Measurements from ENCODE around the gene DAZAP2. TPM values are rescaled to one million over a fixed set of nuclear protein-coding genes. Genes with fewer than 3 reads are reported as not detected.

DAZAP2 gene
- total RNA-seq, 6 donors from 2014 or later, result 182 to 492 (median 236) TPM

GRCh38 chr12:51229116-51229809 is 9.4 kb upstream of the DAZAP2 start:
- no peak for ATAC-seq (ENCODE audit: low FRiP score in 2 of 2)
- H3K4me3 ChIP-seq, result no peak overlapping the region
- H3K27ac ChIP-seq, result no peak overlapping the region
- no peak for DNase-seq
- H3K4me1 ChIP-seq, result no peaks in the 10 kb centered on the region
- WGBS, 2 donors, result 96 to 98% methylated on average over 7 of the region's 7 CpGs
- no peaks in the 10 kb centered on the region for H3K27me3 ChIP-seq
- no peaks in the 10 kb centered on the region for H3K36me3 ChIP-seq
- no peaks in the 10 kb centered on the region for H3K9me3 ChIP-seq
- TF ChIP-seq POLR2AphosphoS5 (IDR thresholded peaks at IDR 0.05), result no peak
- no peak for TF ChIP-seq EP300 (IDR thresholded peaks at IDR 0.05)

GRCh38 chr12:51232642-51233041 is 6.0 kb upstream of the DAZAP2 start:
- no peak for TF ChIP-seq EP300 (IDR thresholded peaks at IDR 0.05)
- TF ChIP-seq POLR2AphosphoS5 (IDR thresholded peaks at IDR 0.05), result no peak
- TF ChIP-seq POLR2A (IDR thresholded peaks at IDR 0.05), result no peak
- no peak for TF ChIP-seq CTCF (IDR thresholded peaks at IDR 0.05)
- no peaks in the 10 kb centered on the region for H3K36me3 ChIP-seq
- no peak overlapping the region for H3K4me3 ChIP-seq
- ATAC-seq (ENCODE audit: low FRiP score in 2 of 2) (no peak), DNase-seq (no peak)
- H3K9me3 ChIP-seq, result no peaks in the 10 kb centered on the region
- no peak overlapping the region for H3K27ac ChIP-seq
- H3K4me1 ChIP-seq, result peaks cover 0 to under 1% (median 0%) of the 10 kb centered on the region in 4 donors
- no peaks in the 10 kb centered on the region for H3K27me3 ChIP-seq

- Histone ChIP-seq H3K27ac (no peak overlapping the region), H3K4me1 (peaks cover 0 to 7% (median 6%) of the 10 kb centered on the region in 4 donors), H3K36me3 (no peaks in the 10 kb centered on the region), H3K4me3 (no peak overlapping the region), H3K9me3 (no peaks in the 10 kb centered on the region), H3K27me3 (no peaks in the 10 kb centered on the region)
- DNase-seq (no peak), ATAC-seq (ENCODE audit: low FRiP score in 2 of 2) (no peak)
- TF ChIP-seq POLR2A (IDR thresholded peaks at IDR 0.05), result no peak
- TF ChIP-seq EP300 (IDR thresholded peaks at IDR 0.05), result no peak
- TF ChIP-seq POLR2AphosphoS5 (IDR thresholded peaks at IDR 0.05), result no peak
- TF ChIP-seq CTCF (IDR thresholded peaks at IDR 0.05), result no peak
- 53 to 72% methylated on average over 5 of the region's 5 CpGs for WGBS, 2 donors
These were observed 4.1 kb upstream of the DAZAP2 start for GRCh38 chr12:51234530-51234929.

- peak in 1 of 2 donors; percentile 61 for DNase-seq
- H3K9me3 ChIP-seq, result no peaks in the 10 kb centered on the region
- ATAC-seq (ENCODE audit: low FRiP score in 2 of 2), result peak in 1 of 2 donors; percentile 28
- TF ChIP-seq POLR2AphosphoS5 (IDR thresholded peaks at IDR 0.05) (no peak), CTCF (IDR thresholded peaks at IDR 0.05) (no peak), POLR2A (IDR thresholded peaks at IDR 0.05) (no peak), EP300 (IDR thresholded peaks at IDR 0.05) (no peak)
- peak overlapping the region; percentile 57 to 91 (median 85) for H3K4me3 ChIP-seq
- H3K4me1 ChIP-seq, result peaks cover 30 to 42% (median 39%) of the 10 kb centered on the region in 4 donors
- H3K27me3 ChIP-seq, result no peaks in the 10 kb centered on the region
- 9 to 11% methylated on average over 10 of the region's 10 CpGs for WGBS, 2 donors
- H3K27ac ChIP-seq, result peak overlapping the region; percentile 100
- peaks cover 17 to 33% (median 29%) of the 10 kb centered on the region in 4 donors for H3K36me3 ChIP-seq
These were observed 553 bp upstream of the DAZAP2 start for GRCh38 chr12:51238037-51238509.

- H3K36me3 ChIP-seq, result peaks cover 17 to 59% (median 42%) of the 10 kb centered on the region in 4 donors
- H3K4me1 ChIP-seq, result peaks cover 36 to 54% (median 46%) of the 10 kb centered on the region in 4 donors
- H3K4me3 ChIP-seq, result no peak overlapping the region
- no peaks in the 10 kb centered on the region for H3K9me3 ChIP-seq
- TF ChIP-seq CTCF (IDR thresholded peaks at IDR 0.05) (no peak), EP300 (IDR thresholded peaks at IDR 0.05) (no peak), POLR2A (IDR thresholded peaks at IDR 0.05) (no peak), POLR2AphosphoS5 (IDR thresholded peaks at IDR 0.05) (no peak)
- 63 to 75% methylated on average over 2 of the region's 2 CpGs for WGBS, 2 donors
- no peak for ATAC-seq (ENCODE audit: low FRiP score in 2 of 2)
- H3K27ac ChIP-seq, result peak overlapping the region in 3 of 4 donors; percentile 33 to 100 (median 59)
- no peak for DNase-seq
- H3K27me3 ChIP-seq, result no peaks in the 10 kb centered on the region
These were observed 2.3 kb downstream of the DAZAP2 start for GRCh38 chr12:51240971-51241370.
